H1 (cell line): ENCODE measurements around the gene KIF25. TPM values are rescaled to one million over a fixed set of nuclear protein-coding genes. Genes with fewer than 3 reads are reported as not detected.

Experiments
- ASH2L ChIP-seq: fragments of 200-600, 300-600 bp; sonication (generic); IDR thresholded peaks from one replicate; pipeline ENCODE4 v1.7.1; 2017; ENCODE audit warnings: low read length
- BCL11A ChIP-seq, 2 experiments: IDR thresholded peaks; one replicate each; pipeline ENCODE4 v1.6.1; 2011; ENCODE audit warnings: low read depth in 2 of 2, low read length in 2 of 2, mild to moderate bottlenecking in 2 of 2
- CEBPB ChIP-seq: IDR thresholded peaks from 2 replicates; pipeline ENCODE4 v1.6.1; 2012; ENCODE audit warnings: low read depth, low read length
- CTBP2 ChIP-seq: IDR thresholded peaks from 2 replicates; pipeline ENCODE4 v1.7.0; 2011; ENCODE audit warnings: borderline replicate concordance, mild to moderate bottlenecking, moderate library complexity, mixed read lengths, low read length; ENCODE audit not compliant: insufficient read depth, insufficient read length
- HDAC2 ChIP-seq, 2 experiments: fragments of 300-600 bp in 1 of 2; sonication (generic) in 1 of 2; IDR thresholded peaks; 2 replicates each; pipeline ENCODE4 v1.6.1; 2011 to 2012; ENCODE audit warnings: low read depth in 2 of 2, low read length in 2 of 2, mild to moderate bottlenecking in 2 of 2, moderate library complexity in 2 of 2, borderline replicate concordance in 1 of 2, inconsistent platforms in 1 of 2
- JUND ChIP-seq: IDR thresholded peaks from 2 replicates; pipeline ENCODE4 v1.6.1; 2011; ENCODE audit warnings: mild to moderate bottlenecking, improper control_type of control experiment, low read length
- SAP30 ChIP-seq: fragments of 300-600 bp; sonication (generic); IDR thresholded peaks from 2 replicates; pipeline ENCODE4 v1.7.1; 2012; ENCODE audit warnings: low read length, moderate library complexity, mild to moderate bottlenecking, inconsistent platforms; ENCODE audit not compliant: insufficient read depth, insufficient replicate concordance
- SP2 ChIP-seq: IDR thresholded peaks from 2 replicates; pipeline ENCODE4 v1.6.1; 2012; ENCODE audit warnings: mild to moderate bottlenecking, low read length, inconsistent platforms
- SRF ChIP-seq: IDR thresholded peaks from 2 replicates; pipeline ENCODE4 v1.6.1; 2011; ENCODE audit warnings: mild to moderate bottlenecking, low read depth, low read length, moderate library complexity
- polyA plus RNA-seq, 7 experiments: library from polyadenylated mRNA; depleted of rRNA in 3 of 7; stranded (reverse) in 5 of 7; unstranded in 2 of 7; fragments of >200 nt in 5 of 7; fragments of 200-250 nt in 2 of 7; gene quantifications; 1 replicate in 5 of 7; 2 replicates in 1 of 7; 4 replicates in 1 of 7; pipeline versions ENCODE4 v1.2.1 to v1.2.3, GENCODE V29; 2011 to 2013; ENCODE audit warnings: missing spikeins in 2 of 7, mixed read lengths in 2 of 7
- total RNA-seq: library from RNA; stranded (reverse); fragmentation: NEBNext Ultra II Directional; extraction: Animal tissue kit (Norgen Biotek cat#: 25700); gene quantifications from 2 replicates; pipeline ENCODE4 v1.2.1, GENCODE V29; 2021

The KIF25 gene
- total and polyA plus RNA-seq, 2 of the 8 experiments (the other 6 are each of a cell fraction or from before 2014, with no cell fraction given), result 1.5 to 2.0 TPM

DNA sequence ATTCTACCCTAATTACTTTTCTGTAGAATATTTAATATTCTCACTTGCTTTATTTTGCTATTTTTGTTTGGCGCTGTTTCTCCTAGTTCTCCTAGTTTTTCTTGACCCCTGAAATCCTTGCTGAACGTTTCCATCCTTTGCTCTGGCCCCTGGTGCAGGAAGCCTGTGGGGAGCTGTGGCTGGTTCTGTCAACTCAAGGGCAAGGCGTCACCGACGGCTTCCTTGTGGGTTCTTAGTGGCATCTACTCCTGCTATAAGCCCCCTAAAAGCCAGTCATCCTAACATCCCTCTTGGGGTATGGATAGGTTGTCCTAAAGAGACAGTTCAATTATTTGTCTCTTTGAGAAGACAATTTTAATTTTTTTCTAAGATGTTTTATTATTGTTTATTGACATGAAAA lies 36.9 kb upstream of the KIF25 start (continued):
- no peak for TF ChIP-seq CTBP2
- no peak for TF ChIP-seq CEBPB
- no peak for TF ChIP-seq BCL11A (IDR thresholded peaks at IDR 0.05; ENCODE audit: low read depth in 2 of 2, low read length in 2 of 2)
- no peak for TF ChIP-seq JUND
- no peak for TF ChIP-seq SAP30
- TF ChIP-seq ASH2L, result no peak
- no peak for TF ChIP-seq SRF
- TF ChIP-seq HDAC2 (IDR thresholded peaks at IDR 0.05; ENCODE audit: borderline replicate concordance in 1 of 2, low read depth in 2 of 2, low read length in 2 of 2), result no peak
- no peak for TF ChIP-seq SP2
